SK-N-SH treated with all-trans-retinoic acid at 6 μM for 48 hours (cell line): ENCODE measurements around the gene ATP5F1C.

Source experiments
- ARNTL ChIP-seq: fragments of 450-650 bp; formaldehyde crosslinking; IDR thresholded peaks from 2 replicates; pipeline ENCODE4 v1.5.0; 2020; ENCODE audit warnings: low read depth, mild to moderate bottlenecking, moderate library complexity, borderline replicate concordance
- BACH2 ChIP-seq: fragments of 250-450 bp; sonication (Bioruptor Pico); IDR thresholded peaks from 2 replicates; pipeline ENCODE4 v1.9.0; 2021; ENCODE audit warnings: mild to moderate bottlenecking, borderline replicate concordance
- CSDC2 ChIP-seq: fragments of 250-450 bp; sonication (Bioruptor Pico); IDR thresholded peaks from 2 replicates; pipeline ENCODE4 v1.5.0; 2020; ENCODE audit warnings: mild to moderate bottlenecking, moderate library complexity
- ESRRG ChIP-seq: fragments of 250-450 bp; sonication (Bioruptor Pico); IDR thresholded peaks from 2 replicates; pipeline ENCODE4 v1.6.1; 2021; ENCODE audit warnings: mild to moderate bottlenecking
- OSR1 ChIP-seq: fragments of 250-450 bp; sonication (Bioruptor Pico); IDR thresholded peaks from 2 replicates; pipeline ENCODE4 v1.8.0; 2022; ENCODE audit warnings: moderate library complexity, mild to moderate bottlenecking, inconsistent platforms
- PPARA ChIP-seq: fragments of 250-450 bp; sonication (Bioruptor Pico); IDR thresholded peaks from 2 replicates; pipeline ENCODE4 v1.5.0; 2020; ENCODE audit warnings: mild to moderate bottlenecking, borderline replicate concordance
- ZFP3 ChIP-seq: fragments of 250-450 bp; sonication (Bioruptor Pico); IDR thresholded peaks from 2 replicates; pipeline ENCODE4 v1.5.0; 2020; ENCODE audit warnings: mild to moderate bottlenecking, moderate library complexity
- ZNF565 ChIP-seq: fragments of 450-650 bp; formaldehyde crosslinking; conservative IDR thresholded peaks from 2 replicates; pipeline ENCODE4 v1.5.0; 2020; ENCODE audit warnings: low read depth, mild to moderate bottlenecking, moderate library complexity
- TF ChIP-seq, protein P1 (sequence below): fragments of 250-450 bp; sonication (Bioruptor Pico); IDR thresholded peaks from 2 replicates; pipeline ENCODE4 v1.8.0; 2020; ENCODE audit warnings: mild to moderate bottlenecking, moderate library complexity, borderline replicate concordance

DNA sequence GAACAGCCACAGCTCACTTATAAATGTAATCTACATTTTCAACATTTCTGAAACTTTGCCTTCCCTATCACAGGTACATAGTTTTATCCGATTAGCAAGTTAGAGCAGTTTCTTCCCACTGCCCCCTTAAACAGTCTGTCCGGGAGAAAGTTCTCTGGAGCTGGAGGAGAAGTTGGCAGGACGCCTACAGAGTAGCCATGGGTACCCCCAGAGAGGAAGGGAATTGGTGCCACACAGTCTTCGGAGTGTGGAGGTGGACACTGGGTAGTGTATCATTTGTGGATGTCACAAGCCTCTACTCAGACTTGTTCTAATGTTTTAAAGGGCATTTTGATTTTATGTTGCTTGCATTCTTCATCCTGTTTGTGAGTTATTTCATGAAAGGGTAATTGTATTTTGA lies 69.3 kb downstream of the ATP5F1C start:
- TF ChIP-seq, protein P1, sequence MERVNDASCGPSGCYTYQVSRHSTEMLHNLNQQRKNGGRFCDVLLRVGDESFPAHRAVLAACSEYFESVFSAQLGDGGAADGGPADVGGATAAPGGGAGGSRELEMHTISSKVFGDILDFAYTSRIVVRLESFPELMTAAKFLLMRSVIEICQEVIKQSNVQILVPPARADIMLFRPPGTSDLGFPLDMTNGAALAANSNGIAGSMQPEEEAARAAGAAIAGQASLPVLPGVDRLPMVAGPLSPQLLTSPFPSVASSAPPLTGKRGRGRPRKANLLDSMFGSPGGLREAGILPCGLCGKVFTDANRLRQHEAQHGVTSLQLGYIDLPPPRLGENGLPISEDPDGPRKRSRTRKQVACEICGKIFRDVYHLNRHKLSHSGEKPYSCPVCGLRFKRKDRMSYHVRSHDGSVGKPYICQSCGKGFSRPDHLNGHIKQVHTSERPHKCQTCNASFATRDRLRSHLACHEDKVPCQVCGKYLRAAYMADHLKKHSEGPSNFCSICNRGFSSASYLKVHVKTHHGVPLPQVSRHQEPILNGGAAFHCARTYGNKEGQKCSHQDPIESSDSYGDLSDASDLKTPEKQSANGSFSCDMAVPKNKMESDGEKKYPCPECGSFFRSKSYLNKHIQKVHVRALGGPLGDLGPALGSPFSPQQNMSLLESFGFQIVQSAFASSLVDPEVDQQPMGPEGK (CRISPR knock-in tag), result no peak
- TF ChIP-seq OSR1 (CRISPR knock-in tag) (no peak), ZNF565 (CRISPR knock-in tag) (no peak), BACH2 (CRISPR knock-in tag) (no peak), ARNTL (CRISPR knock-in tag) (no peak), CSDC2 (CRISPR knock-in tag) (no peak), ESRRG (CRISPR knock-in tag) (no peak), ZFP3 (CRISPR knock-in tag) (no peak), PPARA (no peak)
